GM10266 (cell line): Measurements from ENCODE around the gene SPEN.
A peak's percentile ranks its signal among the peaks of the same experiment; 100 is the strongest.
"Not testable (repeated sequence)": the region's sequence is repeated elsewhere in the genome, so short reads cannot be mapped to it uniquely, and the experiment has no call there.

ENCODE experiments used
- DNase-seq: peaks from one replicate; pipeline ENCODE4 v3.0.0; 2012; ENCODE audit errors: extremely low spot score
- TF ChIP-seq, protein P1 (sequence below): IDR thresholded peaks from 2 replicates; pipeline ENCODE4 v1.5.1; 2012; ENCODE audit warnings: mild to moderate bottlenecking, low read depth; ENCODE audit not compliant: control insufficient read depth, insufficient read depth; ENCODE audit errors: missing control alignments

SPEN gene

DNA sequence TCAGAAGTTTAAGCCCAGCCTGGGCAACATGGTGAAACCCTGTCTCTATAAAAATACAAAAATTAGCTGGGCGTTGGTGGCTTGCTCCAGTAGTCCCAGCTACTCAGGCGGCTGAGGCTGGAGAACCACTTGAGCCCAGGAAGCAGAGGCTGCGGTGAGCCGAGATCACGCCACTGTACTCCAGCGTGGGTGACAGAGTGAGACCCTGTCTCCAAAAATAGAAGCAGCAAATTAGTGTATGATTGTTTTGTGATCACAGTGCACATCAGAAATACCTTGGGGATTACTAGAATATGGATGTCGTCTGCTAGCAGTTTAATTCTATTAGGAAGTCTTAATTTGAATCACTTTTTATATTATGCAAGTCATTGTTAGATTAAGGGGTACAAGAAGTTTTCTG is 69.4 kb downstream of the SPEN start:
- DNase-seq, result no peak
- TF ChIP-seq, protein P1, sequence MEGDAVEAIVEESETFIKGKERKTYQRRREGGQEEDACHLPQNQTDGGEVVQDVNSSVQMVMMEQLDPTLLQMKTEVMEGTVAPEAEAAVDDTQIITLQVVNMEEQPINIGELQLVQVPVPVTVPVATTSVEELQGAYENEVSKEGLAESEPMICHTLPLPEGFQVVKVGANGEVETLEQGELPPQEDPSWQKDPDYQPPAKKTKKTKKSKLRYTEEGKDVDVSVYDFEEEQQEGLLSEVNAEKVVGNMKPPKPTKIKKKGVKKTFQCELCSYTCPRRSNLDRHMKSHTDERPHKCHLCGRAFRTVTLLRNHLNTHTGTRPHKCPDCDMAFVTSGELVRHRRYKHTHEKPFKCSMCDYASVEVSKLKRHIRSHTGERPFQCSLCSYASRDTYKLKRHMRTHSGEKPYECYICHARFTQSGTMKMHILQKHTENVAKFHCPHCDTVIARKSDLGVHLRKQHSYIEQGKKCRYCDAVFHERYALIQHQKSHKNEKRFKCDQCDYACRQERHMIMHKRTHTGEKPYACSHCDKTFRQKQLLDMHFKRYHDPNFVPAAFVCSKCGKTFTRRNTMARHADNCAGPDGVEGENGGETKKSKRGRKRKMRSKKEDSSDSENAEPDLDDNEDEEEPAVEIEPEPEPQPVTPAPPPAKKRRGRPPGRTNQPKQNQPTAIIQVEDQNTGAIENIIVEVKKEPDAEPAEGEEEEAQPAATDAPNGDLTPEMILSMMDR, result no peak

DNA sequence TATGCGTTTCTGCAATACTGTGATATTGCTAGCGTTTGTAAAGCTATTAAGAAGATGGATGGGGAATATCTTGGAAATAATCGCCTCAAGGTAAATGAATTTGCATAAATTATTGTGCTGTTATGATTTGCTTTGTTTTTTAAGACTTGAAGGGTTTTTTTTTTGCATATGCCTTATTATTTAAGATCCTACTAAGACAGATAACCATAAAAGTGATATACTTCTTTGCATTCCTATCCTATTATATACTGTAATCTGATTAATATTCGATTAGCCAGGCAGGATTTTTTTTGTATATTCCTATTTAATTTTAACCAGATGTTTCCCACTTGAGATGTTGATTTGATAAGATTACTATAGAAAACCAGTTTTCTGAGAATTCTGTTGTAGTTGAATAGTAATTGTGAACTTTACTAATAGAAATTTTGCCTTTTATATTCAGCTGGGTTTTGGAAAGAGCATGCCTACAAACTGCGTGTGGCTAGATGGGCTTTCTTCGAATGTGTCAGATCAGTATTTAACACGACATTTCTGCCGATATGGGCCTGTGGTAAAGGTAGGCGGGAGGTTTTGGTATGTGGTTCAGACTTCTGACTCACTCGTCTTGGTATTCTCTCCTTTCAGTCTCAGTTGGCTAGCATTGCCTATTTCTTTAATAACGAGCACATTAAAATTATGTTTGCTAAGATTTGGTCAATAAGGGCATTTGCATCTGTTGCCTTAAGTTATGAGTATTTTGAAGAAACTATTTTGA is 71.6 kb downstream of the SPEN start:
- peak; percentile 69 for DNase-seq
- TF ChIP-seq, protein P1, result no peak

DNA sequence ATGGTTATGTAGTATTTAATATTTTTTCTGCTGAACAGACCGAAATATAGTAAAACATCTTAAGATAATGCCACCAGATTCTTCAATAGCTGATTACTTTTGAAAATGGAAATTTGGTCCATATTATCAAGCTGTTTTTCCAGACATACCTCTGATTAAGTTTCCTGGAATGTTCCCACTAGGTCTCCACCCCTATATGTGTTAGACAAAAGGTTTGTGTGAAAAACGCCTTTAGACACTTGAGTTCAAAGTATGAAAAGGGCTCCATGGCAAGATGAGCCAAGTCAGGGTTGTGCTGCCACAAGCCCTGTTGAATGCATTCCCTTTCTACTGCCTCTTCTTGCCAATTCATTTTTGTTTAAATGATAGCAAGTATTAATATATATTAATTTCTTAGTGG is 75.7 kb downstream of the SPEN start:
- TF ChIP-seq, protein P1, result no peak
- no peak for DNase-seq

DNA sequence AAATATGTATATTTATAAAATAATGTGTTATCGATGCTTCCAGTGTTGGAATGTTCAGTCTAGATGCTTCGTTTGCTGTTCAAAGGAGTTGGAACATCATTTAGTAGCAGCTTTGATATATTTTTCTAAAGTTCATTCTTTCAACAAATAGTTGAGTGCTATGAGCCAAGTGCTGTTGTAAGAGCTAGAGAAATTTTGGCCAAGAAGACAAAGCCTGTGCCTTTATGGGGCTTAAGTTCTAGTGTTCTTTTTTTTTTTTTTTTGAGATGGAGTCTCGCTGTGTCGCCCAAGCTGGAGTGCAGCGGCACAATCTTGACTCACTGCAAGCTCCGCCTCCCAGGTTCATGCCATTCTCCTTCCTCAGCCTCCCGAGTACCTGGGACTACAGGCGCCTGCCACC is 78.9 kb downstream of the SPEN start:
- DNase-seq, result not testable (repeated sequence)

DNA sequence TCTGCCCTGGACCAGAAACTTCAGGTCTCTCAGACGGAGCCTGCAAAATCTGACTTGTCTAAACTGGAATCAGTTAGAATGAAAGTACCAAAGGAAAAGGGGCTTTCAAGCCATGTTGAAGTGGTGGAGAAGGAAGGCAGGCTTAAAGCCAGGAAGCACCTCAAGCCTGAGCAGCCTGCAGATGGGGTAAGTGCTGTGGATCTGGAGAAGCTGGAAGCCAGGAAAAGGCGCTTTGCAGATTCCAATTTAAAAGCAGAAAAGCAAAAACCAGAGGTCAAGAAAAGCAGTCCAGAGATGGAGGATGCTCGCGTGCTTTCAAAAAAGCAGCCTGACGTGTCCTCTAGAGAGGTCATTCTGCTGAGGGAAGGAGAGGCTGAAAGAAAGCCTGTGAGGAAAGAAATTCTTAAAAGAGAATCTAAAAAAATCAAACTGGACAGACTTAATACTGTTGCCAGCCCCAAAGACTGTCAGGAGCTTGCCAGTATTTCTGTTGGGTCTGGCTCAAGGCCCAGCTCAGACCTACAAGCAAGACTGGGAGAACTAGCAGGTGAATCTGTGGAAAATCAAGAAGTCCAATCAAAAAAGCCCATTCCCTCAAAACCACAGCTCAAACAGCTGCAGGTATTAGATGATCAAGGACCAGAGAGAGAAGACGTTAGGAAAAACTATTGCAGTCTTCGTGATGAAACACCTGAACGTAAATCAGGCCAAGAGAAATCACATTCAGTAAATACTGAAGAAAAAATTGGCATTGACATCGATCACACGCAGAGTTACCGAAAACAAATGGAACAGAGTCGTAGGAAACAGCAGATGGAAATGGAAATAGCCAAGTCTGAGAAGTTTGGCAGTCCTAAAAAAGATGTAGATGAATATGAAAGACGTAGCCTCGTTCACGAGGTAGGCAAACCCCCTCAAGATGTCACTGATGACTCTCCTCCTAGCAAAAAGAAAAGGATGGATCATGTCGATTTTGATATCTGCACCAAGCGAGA is 81.8 kb downstream of the SPEN start:
- no peak for DNase-seq
- TF ChIP-seq, protein P1, result no peak

DNA sequence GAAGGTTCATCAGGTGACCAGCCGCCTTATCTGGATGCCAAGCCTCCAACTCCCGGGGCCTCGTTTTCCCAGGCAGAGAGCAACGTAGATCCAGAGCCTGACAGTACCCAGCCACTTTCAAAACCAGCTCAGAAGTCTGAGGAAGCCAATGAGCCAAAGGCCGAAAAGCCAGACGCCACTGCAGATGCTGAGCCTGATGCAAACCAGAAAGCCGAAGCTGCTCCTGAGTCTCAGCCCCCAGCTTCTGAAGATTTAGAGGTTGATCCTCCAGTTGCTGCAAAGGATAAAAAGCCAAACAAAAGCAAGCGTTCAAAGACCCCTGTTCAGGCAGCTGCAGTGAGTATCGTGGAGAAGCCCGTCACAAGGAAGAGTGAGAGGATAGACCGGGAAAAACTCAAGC is 83.9 kb downstream of the SPEN start:
- no peak for DNase-seq
- TF ChIP-seq, protein P1, result no peak

DNA sequence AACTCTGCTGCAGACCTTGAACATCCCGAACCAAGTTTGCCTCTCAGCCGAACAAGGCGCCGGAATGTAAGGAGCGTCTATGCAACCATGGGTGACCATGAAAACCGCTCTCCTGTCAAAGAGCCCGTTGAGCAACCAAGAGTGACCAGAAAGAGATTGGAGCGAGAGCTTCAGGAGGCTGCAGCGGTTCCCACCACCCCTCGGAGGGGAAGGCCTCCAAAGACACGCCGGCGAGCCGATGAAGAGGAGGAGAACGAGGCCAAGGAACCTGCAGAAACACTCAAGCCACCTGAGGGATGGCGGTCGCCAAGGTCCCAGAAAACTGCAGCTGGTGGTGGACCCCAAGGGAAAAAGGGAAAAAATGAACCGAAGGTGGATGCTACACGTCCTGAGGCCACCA is 84.4 kb downstream of the SPEN start:
- TF ChIP-seq, protein P1, result no peak
- no peak for DNase-seq
